GM18507 (cell line): Measurements from ENCODE around the gene MCEMP1.

Source experiments
- DNase-seq: peaks from one replicate; pipeline ENCODE4 v3.0.0; 2011; ENCODE audit warnings: low read depth; ENCODE audit not compliant: insufficient read length; ENCODE audit errors: extremely low spot score
- FAIRE-seq: peaks from 2 replicates; lab custom pipeline; 2011; peaks lifted over from hg19 to GRCh38; lab: Jason Lieb, UNC

Gene MCEMP1

DNA sequence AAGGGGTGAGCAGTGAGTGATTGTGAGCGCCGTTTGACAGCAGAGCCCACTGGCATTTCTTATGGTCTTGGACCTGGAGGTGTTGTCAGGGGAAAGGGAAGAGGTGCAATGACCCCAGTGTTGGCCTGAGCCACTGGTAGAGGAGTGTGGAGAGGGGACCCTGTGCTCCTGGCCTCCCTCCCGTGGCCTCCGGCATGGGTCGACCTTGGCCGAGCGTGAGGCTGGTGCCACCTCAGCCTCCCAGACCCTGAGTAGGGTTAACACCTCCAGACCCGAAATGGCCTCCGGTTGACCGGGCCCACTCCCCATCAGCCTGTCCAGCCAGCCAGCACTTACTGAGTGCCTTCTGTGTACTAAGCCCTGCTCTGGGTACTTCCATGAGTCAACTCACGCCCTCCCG, 10.3 kb downstream of the MCEMP1 start:
- DNase-seq (no peak), FAIRE-seq (no peak)

DNA sequence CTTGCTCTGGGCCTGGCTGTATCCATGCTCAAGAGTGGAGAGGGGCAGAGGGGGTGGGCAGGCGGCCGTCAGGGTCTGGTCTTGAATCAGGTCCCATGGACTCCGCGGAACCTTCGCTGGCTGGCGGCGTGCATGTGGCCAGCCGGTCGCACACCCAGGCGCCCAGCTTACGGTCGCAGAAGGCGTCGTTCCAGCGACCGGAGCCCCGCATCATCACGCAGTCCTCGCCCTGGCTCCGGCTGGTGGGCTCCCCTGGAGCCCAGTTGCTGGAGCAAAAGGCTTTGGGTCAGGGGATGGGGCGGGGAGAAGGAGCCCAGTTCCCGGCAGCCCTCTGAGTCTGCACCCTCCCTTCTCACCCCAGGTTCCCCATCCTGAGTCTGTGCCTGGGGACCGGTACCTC, 12.3 kb downstream of the MCEMP1 start:
- FAIRE-seq (no peak), DNase-seq (no peak)

DNA sequence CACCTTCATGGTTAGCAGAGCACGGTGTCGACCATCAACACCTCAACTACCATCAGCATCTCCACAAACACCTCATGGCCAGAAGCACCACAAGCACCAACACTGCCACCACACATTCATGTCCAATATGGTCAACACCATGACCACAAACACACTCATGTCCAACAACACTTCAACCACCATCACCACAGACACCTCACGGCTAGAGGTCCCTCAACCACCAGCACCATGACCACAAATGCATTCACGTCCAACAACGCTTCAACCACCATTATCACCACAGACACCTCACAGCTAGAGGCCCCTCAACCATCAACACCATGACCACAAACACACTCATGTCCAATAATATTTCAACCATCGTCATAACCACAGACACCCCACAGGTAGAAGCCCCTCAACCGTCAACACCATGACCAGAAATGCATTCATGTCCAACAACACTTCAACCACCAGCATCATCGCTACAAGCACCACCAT, 13.9 kb downstream of the MCEMP1 start:
- FAIRE-seq (peak; percentile 93), DNase-seq (no peak)

DNA sequence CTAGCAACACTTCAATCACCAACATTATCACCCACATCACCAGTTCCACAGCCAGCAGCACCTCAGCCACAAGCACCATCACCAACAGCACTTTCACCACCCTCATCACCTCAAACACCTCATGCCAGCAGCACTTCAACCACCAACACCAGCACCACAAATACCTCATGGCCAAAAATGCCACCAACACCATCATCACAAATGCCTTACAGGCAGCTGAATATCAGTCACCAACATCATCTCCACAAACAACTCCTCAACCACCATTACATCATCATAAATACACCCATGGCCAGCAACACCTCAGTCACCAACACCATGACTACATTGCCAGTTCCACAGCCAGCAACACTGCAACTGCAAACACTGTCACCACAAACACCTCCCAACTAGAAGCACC, 14.6 kb downstream of the MCEMP1 start:
- FAIRE-seq = no peak
- no peak for DNase-seq

DNA sequence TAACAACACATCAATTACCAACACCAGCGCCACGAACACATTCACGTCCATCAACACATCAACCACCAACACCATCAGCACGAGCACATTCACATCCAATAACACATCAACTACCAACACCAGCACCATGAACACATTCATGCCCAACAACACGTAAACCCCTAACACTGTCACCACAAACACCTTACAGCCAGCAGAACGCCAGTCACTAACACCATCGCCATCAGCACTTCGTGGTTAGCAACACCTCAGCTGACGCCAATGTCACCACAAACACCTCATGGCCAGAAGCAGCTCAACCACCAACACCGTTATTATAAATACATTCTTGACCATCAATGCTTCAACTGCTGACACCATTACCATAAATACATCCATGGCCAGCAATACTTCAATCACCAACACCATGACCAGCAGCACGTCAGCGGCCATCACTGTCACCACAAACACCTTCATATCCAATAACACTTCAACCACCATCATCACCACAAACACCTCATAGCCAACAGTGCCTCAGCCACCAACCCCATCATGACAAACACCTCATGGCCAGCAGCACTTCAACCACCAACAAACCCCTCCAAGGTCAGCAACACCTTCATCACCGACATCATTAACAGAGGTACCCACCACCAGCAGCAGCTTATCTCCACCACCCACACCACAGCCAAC, 15.7 kb downstream of the MCEMP1 start:
- DNase-seq (no peak), FAIRE-seq (peak; percentile 18)

DNA sequence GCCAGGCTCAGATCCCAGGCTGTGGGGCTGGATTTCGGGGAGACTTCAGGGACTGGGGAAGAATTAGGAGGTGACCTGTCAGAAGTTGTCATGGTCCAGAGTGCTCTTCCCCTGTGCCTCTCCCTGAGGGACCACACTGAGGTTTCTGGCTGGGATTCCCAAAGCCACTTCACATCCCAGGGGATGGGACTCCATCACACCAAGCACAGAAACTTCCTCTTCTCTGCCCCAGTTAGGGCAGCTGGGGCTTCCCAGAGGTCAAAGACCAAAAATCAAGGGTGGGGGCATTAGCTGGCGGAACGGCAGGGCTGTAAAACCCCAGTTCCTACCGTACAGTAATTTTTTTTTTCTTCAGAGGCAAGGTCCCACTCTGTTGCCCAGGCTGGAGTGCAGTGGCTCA, 17.6 kb downstream of the MCEMP1 start:
- FAIRE-seq = peak; percentile 89

DNA sequence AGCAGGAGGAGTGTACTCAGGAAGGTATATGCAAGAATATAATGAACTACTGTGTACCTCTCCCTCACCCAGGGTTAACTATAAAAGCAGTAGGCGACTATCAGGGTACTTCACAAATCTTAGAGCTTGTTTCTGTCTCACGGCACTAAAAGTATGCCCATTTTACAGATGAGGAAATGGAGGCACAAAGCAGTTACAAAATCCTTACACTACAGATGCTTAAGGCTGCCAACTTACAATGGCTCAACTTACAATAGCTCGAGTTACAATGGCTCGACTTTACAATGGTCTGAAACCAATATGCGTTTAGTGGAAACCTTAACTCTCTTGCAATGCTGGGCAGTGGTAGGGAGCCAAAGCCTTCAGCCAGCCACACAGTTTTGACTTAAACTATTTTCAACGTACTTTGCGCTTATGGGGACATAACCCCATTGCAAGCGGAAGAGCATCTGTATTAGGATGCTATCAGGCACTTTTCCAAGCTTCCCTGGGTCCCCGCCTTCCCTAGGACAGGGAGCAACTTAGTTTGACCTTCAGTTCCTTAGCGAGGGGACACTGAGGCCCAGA, 20.9 kb downstream of the MCEMP1 start:
- FAIRE-seq (peak; percentile 41), DNase-seq (no peak)

More for the DNA sequence above, 17.6 kb downstream of the MCEMP1 start:
- DNase-seq = no peak

DNA sequence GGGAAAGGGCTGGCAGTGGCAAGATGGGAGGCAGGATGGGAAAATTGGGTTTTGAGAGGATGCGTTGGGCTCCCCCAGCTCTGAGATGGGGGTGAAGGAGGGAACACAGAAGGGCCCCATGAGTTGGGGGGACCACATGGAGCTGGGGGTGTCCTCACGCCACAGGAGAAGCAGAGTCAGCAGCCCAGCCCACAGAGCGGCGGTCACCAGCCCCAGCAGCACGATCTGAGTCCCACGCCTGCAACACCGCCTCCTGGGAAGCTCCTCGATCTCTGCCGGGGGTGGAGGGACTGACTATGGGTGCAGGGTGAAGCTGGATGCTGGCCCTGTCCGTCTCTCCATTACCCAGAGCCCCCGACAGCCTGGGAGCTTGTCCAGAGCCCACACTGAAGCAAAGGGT, 21.7 kb downstream of the MCEMP1 start:
- no peak for FAIRE-seq
- DNase-seq = no peak

DNA sequence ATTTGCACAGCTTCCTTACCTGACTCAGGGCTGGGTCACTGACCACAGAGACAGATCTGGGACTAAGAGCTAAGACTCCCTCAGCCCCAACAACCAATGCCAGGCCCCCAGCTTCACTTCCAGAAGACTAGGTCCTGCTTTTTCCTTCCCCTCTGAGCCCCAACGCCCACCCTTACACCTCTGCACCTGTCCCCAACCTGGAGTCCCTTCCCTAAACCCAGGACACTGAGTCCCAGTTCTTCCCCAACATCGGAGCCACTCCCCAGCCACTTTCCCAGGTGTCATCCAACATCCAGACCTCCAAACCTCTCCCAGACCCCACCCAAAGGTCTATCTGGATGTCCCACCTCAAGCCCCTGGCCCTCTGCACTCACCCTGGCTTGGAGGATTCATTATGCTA, 22.1 kb downstream of the MCEMP1 start:
- no peak for FAIRE-seq
- DNase-seq = no peak

DNA sequence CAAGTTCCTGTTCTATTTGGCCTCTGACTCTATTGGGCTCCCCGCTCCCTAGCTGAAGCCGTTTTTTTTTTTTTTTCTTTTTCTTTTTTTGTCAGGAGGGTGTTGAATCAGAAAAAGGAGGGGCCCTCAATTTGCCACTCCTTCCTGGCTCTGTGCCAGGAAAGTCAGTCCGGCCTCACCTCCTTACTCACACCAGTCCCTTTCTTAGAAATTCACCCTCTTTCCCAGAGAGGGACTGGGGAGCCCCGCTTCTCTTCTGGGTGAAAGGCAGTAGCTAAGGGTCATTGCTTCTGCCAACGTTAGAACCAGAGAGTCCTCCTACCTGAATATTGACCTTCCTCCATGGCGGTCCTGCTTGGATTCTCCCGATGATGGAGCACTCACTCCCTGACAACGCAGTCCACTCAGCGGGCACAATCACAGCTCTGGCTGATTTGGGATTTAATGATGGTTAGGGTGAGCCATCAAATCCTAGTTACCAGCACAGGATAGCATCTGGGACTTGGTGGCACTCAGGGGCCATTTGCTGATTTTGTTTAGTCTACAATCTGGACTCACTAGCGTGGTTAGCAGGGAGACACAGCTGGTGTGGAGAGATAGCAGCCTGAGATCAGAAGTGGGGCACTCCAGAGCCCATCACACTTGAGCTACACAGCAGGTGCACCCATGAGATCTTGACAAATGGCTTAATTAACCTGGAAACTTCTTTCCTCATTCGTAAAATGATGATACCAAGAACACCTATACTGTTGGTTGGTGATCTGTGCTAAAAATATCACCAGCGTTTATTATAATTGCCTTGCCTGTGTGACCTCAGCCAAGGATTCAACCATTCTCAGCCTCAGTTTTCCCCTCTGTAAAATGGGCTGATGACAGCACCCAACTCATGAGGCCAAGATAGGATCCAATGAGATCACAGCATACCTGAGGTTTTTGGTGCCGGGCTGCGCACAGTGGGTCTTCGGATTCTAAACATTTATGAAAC, 22.8 kb downstream of the MCEMP1 start:
- FAIRE-seq = peak; percentile 88
- no peak for DNase-seq

DNA sequence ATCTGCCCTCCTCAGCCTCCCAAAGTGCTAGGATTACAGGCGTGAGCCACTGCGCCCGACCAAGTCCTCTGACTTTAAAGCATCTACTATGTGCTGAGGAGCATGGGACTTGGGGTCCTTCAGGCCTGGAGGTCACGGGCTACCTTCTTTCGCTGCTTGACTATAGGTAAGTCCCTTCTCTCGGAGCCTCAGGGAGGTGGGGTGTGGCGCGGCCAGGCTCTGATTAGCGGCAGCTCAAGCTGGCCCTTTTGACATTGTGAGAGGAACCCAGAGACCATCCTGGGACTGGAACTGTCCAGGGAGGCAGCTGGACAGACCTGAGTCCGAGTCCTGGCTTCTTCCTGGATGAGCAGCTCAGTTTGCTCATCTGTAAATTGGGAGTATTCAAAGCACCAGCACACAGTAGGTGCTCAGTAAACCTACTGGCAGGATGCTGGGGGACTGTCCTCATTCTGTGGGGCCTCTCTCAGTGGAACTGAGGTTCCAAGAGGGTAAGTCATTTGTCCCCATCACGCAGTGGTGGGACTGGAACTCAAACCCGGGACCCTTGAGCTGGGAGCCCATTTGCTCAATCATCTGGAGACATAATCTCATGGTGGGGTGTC, 24.3 kb downstream of the MCEMP1 start:
- DNase-seq = no peak
- FAIRE-seq = no peak

DNA sequence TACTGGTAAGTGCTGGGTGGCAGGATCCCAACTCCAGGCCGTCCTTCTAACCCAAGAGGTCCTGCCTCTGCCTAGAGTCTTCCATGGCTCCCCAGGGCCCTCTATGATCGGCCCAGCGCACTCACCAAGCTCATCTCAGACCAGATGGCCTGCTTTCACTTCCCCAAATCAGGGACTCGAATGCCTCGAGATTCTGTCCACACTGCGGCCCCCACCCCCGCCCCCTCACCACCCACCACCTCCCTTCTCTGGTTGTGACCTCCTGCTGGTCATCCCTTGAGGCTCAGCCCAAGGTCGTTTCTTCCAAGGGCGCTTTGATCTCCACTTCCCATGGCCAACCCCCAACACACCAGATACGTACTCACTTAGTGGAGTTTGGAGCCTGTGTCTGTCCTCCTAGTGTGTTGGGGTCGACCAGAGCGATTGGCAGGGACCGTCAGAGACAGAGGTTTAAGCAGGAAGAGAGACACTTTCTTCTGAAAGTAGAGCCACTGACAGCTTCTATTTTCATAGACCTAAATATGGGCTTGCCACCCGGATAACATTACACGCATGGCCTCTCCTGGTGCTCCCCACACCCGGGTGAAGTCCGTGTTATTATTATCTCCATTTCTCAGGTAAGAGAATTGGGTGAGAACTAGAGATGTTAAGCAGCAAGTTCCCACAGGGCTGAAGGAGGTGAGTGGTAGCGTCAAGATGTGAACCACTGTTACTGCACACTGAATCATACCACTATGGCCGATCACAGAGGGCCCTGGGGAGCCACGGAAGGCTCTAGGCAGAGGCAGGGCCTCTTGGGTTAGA, 25.0 kb downstream of the MCEMP1 start, which contains the start of gene FCER2:
Gene FCER2 (minus strand): TSS at position 478 of the 804 bp plus-strand sequence. CDS start 2,371 bp downstream, outside the sequence.
- no peak for DNase-seq
- peak; percentile 99 for FAIRE-seq

DNA sequence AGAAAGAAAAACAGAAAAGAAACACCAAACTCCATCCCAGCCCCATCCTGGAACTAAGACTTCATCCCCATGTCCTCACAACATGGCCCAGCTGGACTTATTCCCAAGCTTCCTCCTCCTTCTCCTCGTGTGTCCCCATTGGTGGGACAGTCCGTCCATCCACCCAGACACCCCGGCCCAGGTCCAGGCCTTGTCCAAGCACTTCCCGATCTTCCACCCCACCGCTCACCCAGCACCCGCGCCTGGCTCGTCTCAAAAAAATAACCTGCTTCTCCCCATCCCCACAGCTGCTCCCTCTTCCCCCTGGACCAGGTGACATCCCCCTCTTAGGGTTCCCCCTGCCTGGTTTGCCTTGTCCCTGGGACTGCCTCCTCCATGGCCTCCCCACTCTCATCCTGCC, 26.4 kb downstream of the MCEMP1 start:
- no peak for FAIRE-seq

DNA sequence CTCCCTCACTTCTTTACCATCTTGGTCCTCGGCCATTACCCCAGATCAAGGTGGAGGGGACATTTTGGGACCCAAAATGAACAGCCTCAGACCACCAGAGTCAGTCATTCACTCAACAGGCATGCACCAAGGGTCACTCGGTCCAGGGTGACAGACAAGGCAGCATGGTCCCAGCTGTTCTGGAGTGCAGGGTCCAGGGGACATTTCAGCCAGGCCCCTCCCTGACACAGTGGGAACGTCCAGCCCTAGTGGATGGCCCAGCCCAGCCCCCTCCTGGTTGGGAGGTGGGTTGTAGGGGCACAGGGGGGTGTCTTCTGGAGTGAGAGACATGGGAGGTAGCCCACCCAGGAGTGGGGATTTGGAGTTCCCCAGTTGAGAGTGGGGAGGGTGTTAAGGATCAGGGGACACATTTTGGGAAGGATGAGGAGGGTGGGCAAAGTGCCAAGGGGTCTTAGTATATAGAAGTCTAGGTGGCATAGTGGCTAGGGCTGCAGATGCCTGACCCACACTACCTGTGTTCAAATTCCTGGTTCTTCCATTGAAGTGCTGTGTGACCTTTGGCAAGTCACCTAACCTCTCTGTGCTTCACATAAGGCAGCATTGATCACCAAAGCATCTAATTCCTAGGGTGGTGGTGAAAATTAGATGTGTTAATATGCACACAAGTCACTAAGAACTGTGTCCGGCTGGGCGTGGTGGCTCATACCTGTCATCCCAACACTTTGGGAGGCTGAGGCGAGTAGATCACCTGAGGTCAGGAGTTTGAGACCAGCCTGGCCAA, 27.6 kb downstream of the MCEMP1 start:
- FAIRE-seq = peak; percentile 26
- DNase-seq = no peak

More for the DNA sequence above, 26.4 kb downstream of the MCEMP1 start:
- no peak for DNase-seq

DNA sequence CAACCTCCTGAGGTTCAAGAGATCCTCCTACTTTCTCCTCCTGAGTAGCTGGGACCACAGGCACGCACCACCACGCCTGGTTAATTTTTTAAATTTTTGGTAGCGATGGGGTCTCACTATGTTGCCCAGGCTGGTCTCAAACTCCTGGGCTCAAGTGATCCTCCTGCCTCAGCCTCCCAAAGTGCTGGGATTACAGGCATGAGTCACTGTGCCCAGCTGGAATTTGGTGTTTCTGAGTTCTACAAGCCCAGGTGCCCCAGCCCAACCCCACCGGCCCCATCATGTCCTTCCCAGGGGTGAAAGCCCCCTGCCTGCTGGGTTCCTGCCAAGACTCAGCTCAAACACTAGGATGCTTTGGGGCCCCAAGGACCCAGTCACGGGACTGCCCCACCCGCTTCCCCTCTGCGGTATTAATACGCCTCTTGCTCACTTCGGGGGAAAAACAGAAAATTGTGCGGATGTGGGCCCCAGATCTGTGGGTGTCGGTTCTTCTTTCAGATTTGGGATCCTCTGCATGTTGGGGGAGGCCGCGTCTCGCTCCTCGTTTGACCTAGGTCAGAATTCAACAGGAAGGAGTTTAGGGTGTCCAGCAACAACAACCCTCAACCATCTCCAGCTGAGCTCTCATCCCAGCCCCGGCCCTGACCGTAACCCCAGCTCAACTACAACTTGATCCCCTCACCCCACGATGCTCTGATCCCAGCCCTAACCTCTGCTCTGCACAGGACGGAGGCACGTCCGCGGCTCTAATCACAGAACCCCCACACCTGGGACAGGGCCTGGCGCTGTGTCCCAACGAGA, 28.7 kb downstream of the MCEMP1 start:
- FAIRE-seq = peak; percentile 99

DNA sequence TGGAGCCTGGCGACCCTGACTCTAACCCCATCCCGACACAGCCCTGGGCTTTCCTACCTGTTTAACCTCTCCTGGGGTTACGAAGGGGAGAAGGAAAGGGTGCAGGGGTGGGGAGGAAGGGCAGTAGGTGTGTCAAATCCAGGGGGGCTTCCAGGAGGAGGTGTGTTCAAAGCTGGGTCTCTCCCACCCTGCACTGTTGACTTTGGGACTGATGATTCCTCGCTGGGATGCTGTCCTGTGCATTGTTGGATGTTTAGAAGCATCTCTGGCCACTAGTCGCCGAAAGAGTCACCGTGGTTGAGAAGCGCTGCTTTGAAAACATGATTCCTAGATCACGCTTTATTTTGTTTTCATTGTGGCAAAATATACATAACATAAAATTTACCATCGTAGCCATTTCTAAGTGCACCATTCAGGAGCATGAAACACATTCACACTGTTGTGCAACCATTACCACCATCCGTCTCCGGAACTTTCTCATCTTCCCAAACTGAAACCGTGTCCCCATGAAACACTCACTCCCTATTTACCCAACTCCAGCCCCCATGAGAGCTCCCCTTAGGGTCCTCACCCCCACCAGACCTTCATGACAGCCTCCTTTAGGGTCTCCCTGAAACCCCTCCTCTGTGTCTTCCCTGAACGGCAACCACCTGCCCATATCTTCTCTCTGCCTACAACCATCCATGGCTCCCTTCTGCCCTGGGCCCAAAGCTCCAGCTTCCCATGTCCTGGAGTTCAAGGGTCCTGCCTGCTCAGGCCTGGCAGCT, 29.5 kb downstream of the MCEMP1 start:
- DNase-seq (no peak), FAIRE-seq (no peak)

More for the DNA sequence above, 28.7 kb downstream of the MCEMP1 start:
- peak; percentile 62 for DNase-seq
